Stimulated activated naive CD8-positive, alpha-beta T cell treated with anti-CD3 and anti-CD28 coated beads, Interleukin-15, amount 100 ng/mL, for 72 hours (primary cell): Measurements from ENCODE around the gene STON1.
"Not testable (repeated sequence)": the region's sequence is repeated elsewhere in the genome, so short reads cannot be mapped to it uniquely, and the experiment has no call there.

ENCODE experiments used
- ATAC-seq: fragments of 150-1000 bp; cut with Tn5 transposase; 2 replicates; pipeline ENCODE4 v1.10.0; 2021; ENCODE audit warnings: mild to moderate bottlenecking, moderate library complexity
- DNase-seq, 2 donors: peaks; one replicate each; pipeline ENCODE4 v3.0.0; 2021 to 2022
- H3K27ac Mint-ChIP-seq, 2 donors: one replicate each; pipeline ENCODE4 v1.8.0; 2022; ENCODE audit warnings: mild to moderate bottlenecking in 2 of 2, mixed read lengths in 2 of 2, moderate library complexity in 2 of 2
- H3K27me3 Mint-ChIP-seq: one replicate; pipeline ENCODE4 v1.8.0; 2022; ENCODE audit warnings: mixed read lengths
- H3K4me1 Mint-ChIP-seq: one replicate; pipeline ENCODE4 v1.8.0; 2022; ENCODE audit warnings: mild to moderate bottlenecking, mixed read lengths
- H3K4me3 Mint-ChIP-seq, 2 donors: one replicate each; pipeline ENCODE4 v1.8.0; 2022; ENCODE audit warnings: mild to moderate bottlenecking in 2 of 2, mixed read lengths in 2 of 2, moderate library complexity in 1 of 2
- H3K9me3 Mint-ChIP-seq, 2 donors: one replicate each; pipeline ENCODE4 v1.8.0; 2022; ENCODE audit warnings: mixed read lengths in 2 of 2

The STON1 gene

DNA sequence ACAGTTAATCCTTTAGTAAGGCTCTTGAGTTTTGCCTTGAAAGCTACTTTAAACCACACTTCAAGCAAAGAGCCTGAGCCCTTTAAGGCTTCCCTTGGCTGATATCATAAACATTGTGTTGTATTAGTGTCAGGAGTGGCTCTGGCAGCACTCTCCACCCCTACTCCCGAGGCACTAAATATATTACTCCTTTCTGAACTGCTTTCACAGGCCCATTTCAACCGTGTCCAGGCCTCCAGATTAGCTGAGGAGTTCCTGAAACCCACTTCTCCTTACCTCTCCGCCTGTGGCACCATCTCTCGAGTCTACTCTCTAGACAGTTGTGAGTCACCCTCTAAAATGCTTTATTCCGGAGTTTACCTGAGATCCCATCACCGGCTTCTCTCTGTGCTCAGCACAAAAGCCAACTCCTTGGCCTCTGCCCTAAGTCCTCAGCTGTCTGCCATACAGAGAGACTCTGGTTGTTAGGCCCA lies 14.4 kb upstream of the STON1 start:
- DNase-seq (no peak), ATAC-seq (no peak)
- H3K9me3 Mint-ChIP-seq, result no peaks in the 10 kb centered on the region
- H3K4me3 Mint-ChIP-seq, result no peak overlapping the region
- no peak overlapping the region for H3K27ac Mint-ChIP-seq
- no peaks in the 10 kb centered on the region for H3K4me1 Mint-ChIP-seq
- H3K27me3 Mint-ChIP-seq, result no peaks in the 10 kb centered on the region

DNA sequence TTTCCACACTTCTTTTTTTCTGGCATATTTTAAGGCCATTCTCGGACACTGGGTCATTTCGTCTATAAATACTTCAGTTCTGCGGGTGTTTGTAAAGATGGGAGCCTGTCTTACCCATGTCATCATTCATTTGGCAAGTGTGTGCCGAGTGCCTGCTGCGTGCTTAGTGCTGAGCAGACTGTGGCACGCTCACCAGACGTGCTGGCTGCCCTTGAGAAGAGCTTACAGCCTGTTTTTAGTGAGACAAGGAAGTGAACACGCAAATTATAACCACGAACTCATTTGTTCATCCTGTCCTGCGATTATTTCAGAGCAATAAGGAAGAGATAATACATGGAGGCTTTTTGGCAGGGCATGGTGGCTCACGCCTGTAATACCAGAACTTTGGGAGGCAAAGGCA lies 10.4 kb upstream of the STON1 start:
- Mint-ChIP-seq H3K9me3 (no peaks in the 10 kb centered on the region), H3K4me3 (no peak overlapping the region), H3K27me3 (no peaks in the 10 kb centered on the region), H3K4me1 (no peaks in the 10 kb centered on the region), H3K27ac (peak overlapping the region in 1 of 2 donors; percentile 75)
- ATAC-seq (no peak), DNase-seq (no peak)

DNA sequence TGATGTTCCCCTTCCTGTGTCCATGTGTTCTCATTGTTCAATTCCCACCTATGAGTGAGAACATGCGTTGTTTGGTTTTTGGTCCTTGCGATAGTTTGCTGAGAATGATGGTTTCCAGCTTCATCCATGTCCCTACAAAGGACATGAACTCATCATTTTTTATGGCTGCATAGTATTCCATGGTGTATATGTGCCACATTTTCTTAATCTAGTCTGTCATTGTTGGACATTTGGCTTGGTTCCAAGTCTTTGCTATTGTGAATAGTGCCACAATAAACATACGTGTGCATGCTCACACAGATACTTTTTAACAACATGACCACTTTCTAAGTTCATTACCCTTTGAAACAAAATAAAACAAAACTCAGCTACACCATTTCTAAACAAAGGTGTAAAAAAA lies 5.2 kb upstream of the STON1 start:
- not testable (repeated sequence) for H3K9me3 Mint-ChIP-seq, H3K27ac Mint-ChIP-seq, DNase-seq, H3K4me3 Mint-ChIP-seq, H3K4me1 Mint-ChIP-seq, ATAC-seq
- peaks cover 10% of the 10 kb centered on the region for H3K27me3 Mint-ChIP-seq

DNA sequence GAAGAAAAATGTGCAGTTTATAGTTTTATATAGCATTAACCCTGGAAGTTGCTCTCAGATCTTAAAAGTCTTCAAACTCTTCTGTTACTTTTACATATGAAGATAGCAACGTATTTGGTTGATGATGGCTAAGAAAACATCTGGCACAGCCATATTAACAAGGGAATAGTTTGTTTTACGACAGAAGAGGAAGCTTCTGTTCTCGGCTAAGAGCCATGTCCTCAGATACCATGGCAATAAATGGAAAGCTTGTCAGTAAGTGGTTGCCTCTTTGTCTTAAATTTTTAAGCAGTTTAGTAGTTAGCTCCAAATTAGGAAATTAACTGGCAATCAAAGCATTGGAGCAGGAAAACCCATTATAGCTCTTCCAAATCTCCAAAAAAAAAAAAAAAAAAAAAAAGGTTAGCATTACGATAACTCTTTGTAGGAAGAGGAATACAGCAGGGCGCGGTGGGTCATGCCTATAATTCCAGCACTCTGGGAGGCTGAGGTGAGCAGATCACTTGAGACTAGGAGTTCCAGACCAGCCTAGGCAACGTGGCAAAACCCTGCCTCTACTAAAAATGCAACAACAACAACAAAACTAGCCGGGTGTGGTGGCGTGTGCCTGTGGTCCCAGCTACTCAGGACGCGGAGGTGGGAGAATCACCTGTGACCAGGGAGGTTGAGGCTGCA lies 4.5 kb upstream of the STON1 start:
- no peak for ATAC-seq

DNA sequence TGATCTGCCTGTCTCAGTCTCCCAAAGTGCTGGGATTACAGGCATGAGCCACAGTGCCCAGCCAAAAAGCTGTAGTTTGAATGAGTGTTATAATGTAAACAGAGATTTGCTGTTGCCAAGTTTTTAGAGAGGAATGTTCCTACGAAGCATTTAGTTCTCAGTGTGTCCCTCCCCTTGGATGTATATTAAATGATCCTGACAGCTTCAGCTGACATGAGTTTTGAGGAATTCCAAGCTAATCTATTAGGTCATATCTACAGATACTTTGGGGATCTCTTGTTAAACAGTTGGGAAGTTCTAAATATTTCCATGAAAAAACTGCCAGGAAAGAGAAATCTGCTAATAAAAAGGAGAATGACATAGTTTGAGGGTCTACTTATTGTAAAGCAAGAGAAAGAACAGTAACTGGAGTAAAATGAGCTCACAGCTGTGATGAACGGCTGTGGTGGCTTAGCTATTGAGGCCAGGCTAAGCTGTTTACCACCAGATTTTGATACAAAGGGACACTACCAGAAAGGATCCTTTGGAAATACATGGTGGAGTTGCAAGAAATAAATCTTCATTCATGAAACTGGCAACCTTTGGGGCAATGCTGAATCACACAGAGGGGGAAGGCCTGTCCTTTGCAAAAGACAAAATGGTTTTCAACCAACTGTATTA lies 2.6 kb upstream of the STON1 start:
- DNase-seq (no peak), ATAC-seq (no peak)
- Mint-ChIP-seq H3K9me3 (no peaks in the 10 kb centered on the region), H3K4me1 (peaks cover 25% of the 10 kb centered on the region), H3K4me3 (no peak overlapping the region), H3K27ac (no peak overlapping the region), H3K27me3 (peaks cover 21% of the 10 kb centered on the region)

More for the DNA sequence above, 4.5 kb upstream of the STON1 start:
- H3K9me3 Mint-ChIP-seq, result no peaks in the 10 kb centered on the region
- H3K27me3 Mint-ChIP-seq, result peaks cover 14% of the 10 kb centered on the region
- peaks cover 13% of the 10 kb centered on the region for H3K4me1 Mint-ChIP-seq
- H3K27ac Mint-ChIP-seq, result no peak overlapping the region
- no peak for DNase-seq
- H3K4me3 Mint-ChIP-seq, result no peak overlapping the region

DNA sequence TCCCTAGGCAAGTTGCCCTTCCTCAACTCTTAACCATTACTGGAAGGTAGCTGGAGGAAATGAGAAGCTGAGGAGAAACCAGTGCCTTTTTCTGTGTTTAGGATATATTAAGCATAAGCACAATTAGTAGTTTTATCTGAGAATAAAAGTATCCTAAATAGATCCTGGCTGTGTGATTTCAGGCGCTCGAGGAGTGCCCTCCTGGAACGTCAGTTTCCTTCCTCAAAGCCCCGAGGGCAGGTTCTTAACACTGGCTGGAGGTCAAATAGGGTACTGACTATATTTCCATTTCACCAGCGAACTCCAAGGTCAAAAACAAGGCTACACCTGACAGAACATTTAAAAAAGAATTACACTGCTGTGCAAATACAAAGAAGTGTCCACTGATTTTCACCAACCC lies 1.5 kb upstream of the STON1 start:
- H3K4me3 Mint-ChIP-seq, result no peak overlapping the region
- H3K27ac Mint-ChIP-seq, result no peak overlapping the region
- H3K9me3 Mint-ChIP-seq, result no peaks in the 10 kb centered on the region

DNA sequence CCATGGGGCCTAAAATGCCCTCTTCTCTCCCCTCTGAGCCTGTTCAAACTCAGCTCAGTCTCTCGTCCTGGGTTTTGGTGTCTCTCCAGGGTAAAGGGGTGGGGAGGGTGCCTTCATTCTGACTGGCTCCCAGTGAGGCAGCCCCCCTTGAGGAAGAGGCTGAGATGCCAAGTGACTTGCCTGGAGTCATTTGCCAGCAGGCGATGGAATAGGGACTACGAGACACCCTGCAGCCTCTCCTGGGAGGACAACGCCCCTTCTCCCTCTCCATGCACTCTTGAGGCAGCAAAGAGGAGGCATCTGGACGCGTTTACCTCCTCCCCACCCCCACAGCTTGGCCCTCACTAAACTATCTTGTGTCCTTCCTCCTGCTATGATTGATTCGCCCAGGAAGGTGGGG lies 760 bp upstream of the STON1 start:
- Mint-ChIP-seq H3K4me3 (peak overlapping the region in 1 of 2 donors; percentile 28), H3K9me3 (no peaks in the 10 kb centered on the region), H3K27me3 (peaks cover 27% of the 10 kb centered on the region), H3K27ac (no peak overlapping the region), H3K4me1 (peaks cover 25% of the 10 kb centered on the region)
- ATAC-seq (no peak), DNase-seq (no peak)

More for the DNA sequence above, 1.5 kb upstream of the STON1 start:
- no peak for ATAC-seq
- no peak for DNase-seq
- Mint-ChIP-seq H3K27me3 (peaks cover 27% of the 10 kb centered on the region), H3K4me1 (peaks cover 25% of the 10 kb centered on the region)

DNA sequence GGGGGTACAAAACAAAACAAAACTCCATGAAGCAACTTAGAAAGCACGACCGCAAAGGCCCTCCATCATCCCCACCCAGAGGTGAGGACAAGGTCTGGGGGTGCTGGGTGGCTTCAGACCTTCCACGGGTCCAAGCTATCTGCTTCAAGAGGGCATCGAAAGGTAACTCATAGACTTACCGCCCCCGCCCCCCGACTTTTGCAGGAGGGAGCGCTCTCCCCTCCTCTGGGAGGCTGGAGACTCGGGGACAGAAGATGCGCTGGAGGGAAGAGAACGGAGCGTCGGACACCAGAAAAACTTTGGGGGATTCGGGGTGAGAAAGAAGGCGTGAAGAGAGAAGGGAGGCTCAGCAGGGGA lies 300 bp upstream of the STON1 start:
- Mint-ChIP-seq H3K27ac (peak overlapping the region; percentile 91 to 96), H3K9me3 (no peaks in the 10 kb centered on the region), H3K4me1 (peaks cover 25% of the 10 kb centered on the region), H3K4me3 (peak overlapping the region; percentile 88 to 99), H3K27me3 (peaks cover 27% of the 10 kb centered on the region)
- ATAC-seq (peak; percentile 37), DNase-seq (peak in 1 of 2 donors; percentile 11)

DNA sequence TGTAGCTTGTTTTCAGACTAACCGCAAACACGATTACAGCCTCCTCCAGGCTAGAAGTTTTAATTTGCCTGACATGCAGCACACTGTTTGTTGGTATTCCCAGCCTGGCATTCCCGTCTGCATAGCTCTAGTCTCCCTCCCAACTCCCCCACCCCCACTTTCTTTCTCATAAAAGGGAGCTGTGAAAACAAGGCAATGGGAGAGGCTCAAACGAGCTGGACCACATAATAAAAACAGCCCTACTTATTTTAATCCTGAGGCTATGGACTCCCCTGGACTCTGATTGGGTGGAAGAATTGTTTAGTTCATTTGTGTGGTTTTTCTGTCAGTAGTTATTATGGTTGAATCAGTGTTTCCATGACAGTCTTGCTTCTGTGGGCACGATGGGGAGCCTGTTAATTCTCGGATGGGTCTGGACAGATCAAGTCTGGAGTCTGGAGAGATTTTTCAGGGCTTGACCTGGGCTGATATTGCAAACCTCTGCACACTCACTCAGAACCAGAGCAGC lies 1.2 kb downstream of the STON1 start:
- Mint-ChIP-seq H3K27ac (peak overlapping the region in 1 of 2 donors; percentile 34), H3K4me3 (peak overlapping the region in 1 of 2 donors; percentile 19), H3K27me3 (peaks cover 27% of the 10 kb centered on the region), H3K9me3 (no peaks in the 10 kb centered on the region), H3K4me1 (peaks cover 25% of the 10 kb centered on the region)
- ATAC-seq (peak; percentile 37), DNase-seq (no peak)

DNA sequence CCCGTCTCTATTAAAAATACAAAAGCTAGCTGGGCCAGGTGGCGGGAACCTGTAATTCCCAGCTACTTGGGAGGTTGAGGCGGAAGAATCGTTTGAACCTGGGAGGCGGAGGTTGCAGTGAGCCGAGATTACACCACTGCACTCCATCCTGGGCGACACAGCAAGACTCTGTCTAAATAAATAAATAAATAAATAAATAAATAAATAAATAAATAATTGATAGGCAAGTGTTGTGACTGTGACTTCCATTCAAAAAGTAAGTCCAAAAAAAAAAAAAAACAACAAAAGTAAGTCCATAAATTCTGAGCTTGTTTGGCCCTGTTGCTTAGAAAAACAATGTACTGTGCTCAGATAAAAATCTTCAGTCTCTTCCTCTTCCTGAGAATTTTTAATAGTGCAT lies 2.2 kb downstream of the STON1 start:
- Mint-ChIP-seq H3K9me3 (no peaks in the 10 kb centered on the region), H3K27ac (no peak overlapping the region), H3K4me1 (peaks cover 25% of the 10 kb centered on the region), H3K27me3 (peaks cover 27% of the 10 kb centered on the region), H3K4me3 (no peak overlapping the region)
- DNase-seq (no peak), ATAC-seq (no peak)

DNA sequence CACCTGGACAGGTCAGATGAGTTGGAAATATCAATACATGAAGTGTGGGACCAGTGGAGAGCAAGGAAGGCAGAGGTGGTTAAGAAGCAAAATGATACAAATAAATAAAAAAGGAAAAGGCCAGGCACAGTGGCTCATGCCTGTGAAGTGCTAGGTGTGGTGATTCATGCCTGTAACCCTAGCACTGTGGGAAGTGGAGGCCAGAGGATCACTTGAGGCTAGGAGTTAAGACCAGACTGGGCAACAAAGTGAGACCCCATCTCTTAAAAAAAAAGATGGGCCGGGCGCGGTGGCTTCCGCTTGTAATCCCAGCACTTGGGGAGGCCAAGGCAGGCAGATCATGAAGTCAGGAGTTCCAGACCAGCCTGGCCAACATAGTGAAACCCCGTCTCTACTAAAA lies 2.9 kb downstream of the STON1 start:
- Mint-ChIP-seq H3K4me3 (no peak overlapping the region), H3K27ac (peak overlapping the region in 1 of 2 donors; percentile 31), H3K9me3 (no peaks in the 10 kb centered on the region), H3K27me3 (peaks cover 27% of the 10 kb centered on the region), H3K4me1 (peaks cover 25% of the 10 kb centered on the region)
- no peak for ATAC-seq
- no peak for DNase-seq

DNA sequence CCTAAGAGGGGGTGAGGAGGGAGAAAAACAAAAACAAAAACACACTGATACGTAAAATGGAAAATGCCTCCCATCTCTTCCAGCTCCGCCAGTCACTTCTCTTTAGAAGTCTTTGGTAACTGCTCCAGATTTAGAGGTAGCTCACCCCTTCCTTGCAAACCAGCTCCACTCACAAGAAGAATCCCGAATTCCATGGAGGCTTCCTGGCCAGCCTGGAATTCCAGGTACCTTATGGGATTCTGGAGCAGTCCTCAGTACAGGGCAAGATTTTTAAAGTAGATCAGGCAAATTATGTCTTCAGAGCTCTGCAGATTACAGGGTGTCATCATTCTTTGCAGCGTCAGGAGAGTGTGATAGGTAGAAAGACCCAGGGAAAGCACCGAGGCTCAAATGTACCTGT lies 4.8 kb downstream of the STON1 start:
- H3K27ac Mint-ChIP-seq, result no peak overlapping the region
- no peak for ATAC-seq

DNA sequence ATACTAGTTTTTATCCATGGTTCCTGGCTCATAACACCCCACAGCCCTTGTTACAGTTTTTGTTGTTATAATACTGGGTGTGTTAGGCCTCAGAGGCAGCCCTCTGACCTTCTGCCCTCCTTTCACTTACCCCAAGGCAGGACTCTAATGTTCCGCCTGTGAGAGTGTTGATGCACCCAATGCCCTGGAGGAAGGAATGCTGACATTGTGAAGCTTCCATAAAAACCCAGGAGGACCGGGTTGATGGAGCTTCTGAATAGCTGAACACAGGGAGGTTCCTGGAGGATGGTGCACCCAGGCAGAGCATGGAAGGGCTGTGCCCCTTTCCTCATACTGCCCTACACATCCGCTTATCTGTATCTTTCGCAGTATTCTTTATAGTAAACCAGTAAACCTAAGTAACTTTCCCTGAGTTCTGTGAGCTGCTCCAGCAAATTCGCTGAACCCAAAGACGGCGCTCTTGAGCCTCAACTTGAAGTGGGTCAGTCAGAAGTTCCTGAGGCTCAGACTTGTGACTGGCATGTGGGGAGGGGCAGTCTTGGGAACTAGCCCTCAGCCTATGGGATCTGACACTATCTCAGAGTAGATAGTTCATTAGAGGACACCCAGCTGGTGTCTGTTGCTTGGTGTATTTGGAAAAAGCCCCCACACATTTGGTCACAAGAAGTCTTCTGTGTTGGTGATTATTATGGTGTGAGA lies 10.4 kb downstream of the STON1 start:
- Mint-ChIP-seq H3K4me3 (no peak overlapping the region), H3K27me3 (no peaks in the 10 kb centered on the region), H3K9me3 (no peaks in the 10 kb centered on the region), H3K4me1 (no peaks in the 10 kb centered on the region), H3K27ac (no peak overlapping the region)
- no peak for DNase-seq
- ATAC-seq, result no peak

More for the DNA sequence above, 4.8 kb downstream of the STON1 start:
- peaks cover 17% of the 10 kb centered on the region for H3K4me1 Mint-ChIP-seq
- DNase-seq, result no peak
- peaks cover 16% of the 10 kb centered on the region for H3K27me3 Mint-ChIP-seq
- H3K4me3 Mint-ChIP-seq, result no peak overlapping the region
- no peaks in the 10 kb centered on the region for H3K9me3 Mint-ChIP-seq

DNA sequence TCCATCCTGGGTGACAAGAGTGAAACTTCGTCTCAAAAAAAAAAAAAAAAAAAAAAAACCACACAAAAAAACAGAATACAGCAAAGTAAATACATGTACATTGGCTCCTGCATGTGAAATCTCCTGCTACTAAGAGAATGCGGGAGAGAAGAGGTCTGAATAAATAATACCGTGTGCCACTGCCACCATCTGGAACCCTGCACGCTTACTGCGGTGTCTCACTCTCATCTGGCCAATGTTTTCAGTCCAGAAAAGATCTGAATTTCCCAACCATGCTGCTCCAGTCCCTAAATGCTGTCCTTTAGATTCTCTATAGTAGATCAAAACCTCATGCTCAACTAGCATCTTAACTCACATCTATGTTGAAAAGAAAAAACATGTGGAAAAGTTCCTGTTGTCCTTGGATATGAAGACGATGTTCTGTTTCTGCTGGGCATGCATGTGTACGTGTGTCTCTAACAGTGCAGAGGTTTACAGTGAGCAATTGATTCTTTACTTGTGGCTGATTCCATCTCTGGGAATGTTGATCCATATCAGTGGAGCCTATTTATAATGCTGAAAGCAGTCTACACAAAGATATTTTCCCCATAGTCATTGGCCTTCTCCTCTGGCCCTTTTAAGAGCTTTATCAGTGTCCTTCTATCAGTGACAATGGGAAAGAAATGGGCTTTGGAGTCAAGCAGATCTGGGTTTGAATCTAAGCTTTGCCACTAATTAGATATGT lies 11.9 kb downstream of the STON1 start:
- ATAC-seq (no peak), DNase-seq (no peak)
- Mint-ChIP-seq H3K4me3 (no peak overlapping the region), H3K9me3 (no peaks in the 10 kb centered on the region), H3K27me3 (no peaks in the 10 kb centered on the region), H3K4me1 (no peaks in the 10 kb centered on the region), H3K27ac (no peak overlapping the region)

DNA sequence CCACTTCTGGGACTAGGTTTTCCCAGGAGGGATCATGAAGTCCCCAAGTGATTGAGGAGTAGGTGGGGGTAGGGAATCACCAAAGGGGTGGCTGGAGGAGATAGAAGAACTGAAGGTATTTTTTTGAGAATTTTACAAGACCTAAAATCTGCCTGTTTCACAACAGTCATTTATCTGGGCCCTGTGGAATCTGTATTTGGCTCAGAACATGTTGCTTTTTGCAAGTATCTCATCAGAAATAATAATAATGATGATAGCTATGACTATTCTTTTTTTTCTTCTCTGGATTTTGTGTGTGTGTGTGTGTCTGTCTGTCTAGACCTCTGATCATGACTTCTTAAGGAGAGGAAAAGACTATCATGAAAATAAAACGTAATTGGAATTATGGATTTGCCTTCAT lies 13.9 kb downstream of the STON1 start:
- H3K9me3 Mint-ChIP-seq, result no peaks in the 10 kb centered on the region
- H3K27ac Mint-ChIP-seq, result no peak overlapping the region
- H3K4me1 Mint-ChIP-seq, result no peaks in the 10 kb centered on the region
- DNase-seq (no peak), ATAC-seq (no peak)
- no peaks in the 10 kb centered on the region for H3K27me3 Mint-ChIP-seq
- H3K4me3 Mint-ChIP-seq, result no peak overlapping the region
